ENCODE measurements around the gene KIRREL1. TPM values are rescaled to one million over a fixed set of nuclear protein-coding genes. Genes with fewer than 3 reads are reported as not detected.

KIRREL1 gene
- total RNA-seq, 4 donors from 2014 or later: 8.2 to 18.3 (median 12.6) TPM

- Histone ChIP-seq H3K9me3 (no peaks in the 10 kb centered on the region), H3K27me3 (no peaks in the 10 kb centered on the region), H3K4me3 (no peak overlapping the region), H3K36me3 (no peaks in the 10 kb centered on the region), H3K27ac (peak overlapping the region in 3 of 4 donors; percentile 47 to 59 (median 54)), H3K4me1 (peaks cover 5 to 34% (median 23%) of the 10 kb centered on the region in 4 donors)
- peak; percentile 53 for DNase-seq
- 59 to 65% methylated on average over 3 of the region's 3 CpGs for WGBS, 2 donors (ENCODE audit: low coverage in 1 of 2)
- in situ Hi-C loops (cut with MboI; ENCODE audit: low pct_ligation_motif_present in 1 of 4, low pct_unique_long_range_greater_than_20kb in 1 of 4, low sequenced_read_pairs in 3 of 4): loop anchor here in 3 of 4 donors (10.0 kb wide), 1 partner anchor 155 kb away; a partner anchor contains a TSS
- intact Hi-C loops (cut with DNase I; ENCODE audit: low total_unique reads): no loop called here
- TF ChIP-seq CTCF (IDR thresholded peaks at IDR 0.05) (peak; percentile 64 to 82 (median 73)), POLR2AphosphoS5 (IDR thresholded peaks at IDR 0.05) (no peak)
Observed at GRCh38 chr1:157969697-157970485, 23.6 kb upstream of the KIRREL1 start.

DNA sequence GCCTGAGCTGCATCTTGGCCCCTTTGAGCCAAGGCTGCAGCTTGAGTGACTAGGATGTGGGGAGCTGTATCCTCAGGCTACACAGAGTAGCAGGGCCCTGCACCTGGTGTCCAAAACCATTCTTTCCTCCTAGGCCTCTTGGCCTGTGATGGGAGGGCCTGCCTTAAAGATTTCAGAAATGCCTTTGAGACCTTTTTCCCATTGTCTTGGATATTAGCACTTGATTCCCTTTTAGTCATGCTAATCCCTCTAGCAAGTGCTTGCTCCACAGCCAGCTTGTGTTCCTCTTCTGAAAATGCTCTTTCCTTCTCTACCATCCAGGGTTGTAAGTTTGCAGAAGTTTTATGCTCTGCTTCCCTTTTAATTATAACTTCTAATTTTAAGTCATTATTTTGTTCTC is 21.7 kb upstream of the KIRREL1 start:
- no peak for DNase-seq
- H3K4me3 ChIP-seq: no peak overlapping the region
- TF ChIP-seq CTCF (IDR thresholded peaks at IDR 0.05) (no peak), EP300 (IDR thresholded peaks at IDR 0.05; ENCODE audit: low read depth) (no peak), POLR2A (IDR thresholded peaks at IDR 0.05) (no peak), POLR2AphosphoS5 (IDR thresholded peaks at IDR 0.05) (no peak)
- H3K4me1 ChIP-seq: peaks cover 0 to 22% (median 14%) of the 10 kb centered on the region in 4 donors
- in situ Hi-C loops (cut with MboI; ENCODE audit: low pct_ligation_motif_present in 1 of 4, low pct_unique_long_range_greater_than_20kb in 1 of 4, low sequenced_read_pairs in 3 of 4) (no loop called here), intact Hi-C loops (cut with DNase I; ENCODE audit: low total_unique reads) (no loop called here)
- H3K36me3 ChIP-seq: no peaks in the 10 kb centered on the region
- H3K27me3 ChIP-seq: no peaks in the 10 kb centered on the region
- no peaks in the 10 kb centered on the region for H3K9me3 ChIP-seq
- H3K27ac ChIP-seq: no peak overlapping the region

- no peak for TF ChIP-seq POLR2A (IDR thresholded peaks at IDR 0.05)
- TF ChIP-seq CTCF (IDR thresholded peaks at IDR 0.05): no peak
- TF ChIP-seq POLR2AphosphoS5 (IDR thresholded peaks at IDR 0.05): no peak
- no peak for TF ChIP-seq EP300 (IDR thresholded peaks at IDR 0.05; ENCODE audit: low read depth)
- Histone ChIP-seq H3K36me3 (no peaks in the 10 kb centered on the region), H3K4me3 (no peak overlapping the region), H3K9me3 (no peaks in the 10 kb centered on the region), H3K4me1 (peaks cover 0 to 10% (median 3%) of the 10 kb centered on the region in 4 donors), H3K27ac (no peak overlapping the region), H3K27me3 (no peaks in the 10 kb centered on the region)
- no peak for DNase-seq
- intact Hi-C loops (cut with DNase I; ENCODE audit: low total_unique reads): no loop called here
- in situ Hi-C loops (cut with MboI; ENCODE audit: low pct_ligation_motif_present in 1 of 4, low pct_unique_long_range_greater_than_20kb in 1 of 4, low sequenced_read_pairs in 3 of 4): loop anchor here in 1 of 4 donors (25.0 kb wide), 1 partner anchor 112 kb away; no protein-coding TSS in a partner anchor
- 25 to 54% methylated on average over 2 of the region's 2 CpGs for WGBS, 2 donors (ENCODE audit: low coverage in 1 of 2)
Observed at GRCh38 chr1:157975228-157975950, 18.1 kb upstream of the KIRREL1 start.

DNA sequence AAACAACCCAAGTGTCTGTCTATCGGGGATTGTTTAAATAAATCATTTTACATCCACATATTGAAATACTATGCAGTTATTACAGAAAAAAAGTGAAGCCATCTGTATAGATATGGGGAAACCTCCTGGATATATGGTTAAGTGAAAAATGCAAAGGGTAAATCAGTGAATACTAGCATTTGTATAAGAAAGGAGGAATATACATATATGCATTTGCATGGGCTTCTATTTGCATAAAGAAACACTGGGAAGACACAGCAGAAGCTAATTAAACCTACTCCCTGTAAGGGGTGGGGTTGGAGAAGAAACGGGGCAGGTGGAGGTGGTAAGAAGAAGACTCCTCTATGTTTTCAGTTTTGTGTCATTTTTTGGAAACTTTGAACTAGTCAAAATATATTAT is 16.6 kb upstream of the KIRREL1 start:
- no peaks in the 10 kb centered on the region for H3K36me3 ChIP-seq
- no peak for TF ChIP-seq POLR2AphosphoS5 (IDR thresholded peaks at IDR 0.05)
- TF ChIP-seq CTCF (IDR thresholded peaks at IDR 0.05): no peak
- TF ChIP-seq EP300 (IDR thresholded peaks at IDR 0.05; ENCODE audit: low read depth): no peak
- no peak for TF ChIP-seq POLR2A (IDR thresholded peaks at IDR 0.05)
- H3K4me1 ChIP-seq: peaks cover 0 to 8% (median 3%) of the 10 kb centered on the region in 4 donors
- H3K4me3 ChIP-seq: no peak overlapping the region
- H3K9me3 ChIP-seq: no peaks in the 10 kb centered on the region
- no peak for DNase-seq
- no peaks in the 10 kb centered on the region for H3K27me3 ChIP-seq
- H3K27ac ChIP-seq: no peak overlapping the region
- in situ Hi-C loops (cut with MboI; ENCODE audit: low pct_ligation_motif_present in 1 of 4, low pct_unique_long_range_greater_than_20kb in 1 of 4, low sequenced_read_pairs in 3 of 4) (loop anchor here in 1 of 4 donors (25.0 kb wide), 1 partner anchor 110 kb away; no protein-coding TSS in a partner anchor), intact Hi-C loops (cut with DNase I; ENCODE audit: low total_unique reads) (no loop called here)
- 82 to 84% methylated on average over 2 of the region's 2 CpGs for WGBS, 2 donors (ENCODE audit: low coverage in 1 of 2)

Data from transverse colon (tissue), 4 donors.